ENCODE data around the gene ACP7. TPM values are rescaled to one million over a fixed set of nuclear protein-coding genes. Genes with fewer than 3 reads are reported as not detected.

ACP7 gene
- total and polyA plus RNA-seq, 10 of the 15 experiments (the other 5 are each of a cell fraction or from before 2014, with no cell fraction given): not detected

DNA sequence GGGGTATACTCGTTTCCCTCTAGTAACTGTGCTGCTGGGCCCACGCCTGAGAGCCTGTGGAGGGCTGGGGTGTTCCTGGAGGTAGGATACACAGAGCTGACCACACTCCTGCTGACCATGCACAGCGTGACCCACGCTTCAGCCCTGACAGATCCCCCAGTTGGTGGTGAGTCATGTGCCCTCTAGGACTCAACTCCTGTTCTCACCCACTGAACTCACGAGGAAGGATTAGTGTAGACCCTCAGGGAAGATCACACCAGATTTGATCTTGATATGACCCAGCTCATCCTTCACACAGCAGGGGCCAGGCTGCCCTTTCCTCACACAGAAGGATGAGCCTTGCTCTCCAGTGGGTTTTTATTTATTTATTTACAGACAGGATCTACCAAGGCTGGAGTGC, 13.3 kb upstream of the ACP7 start (continued):
- no peak for TF ChIP-seq JUNB (IDR thresholded peaks at IDR 0.05)

DNA sequence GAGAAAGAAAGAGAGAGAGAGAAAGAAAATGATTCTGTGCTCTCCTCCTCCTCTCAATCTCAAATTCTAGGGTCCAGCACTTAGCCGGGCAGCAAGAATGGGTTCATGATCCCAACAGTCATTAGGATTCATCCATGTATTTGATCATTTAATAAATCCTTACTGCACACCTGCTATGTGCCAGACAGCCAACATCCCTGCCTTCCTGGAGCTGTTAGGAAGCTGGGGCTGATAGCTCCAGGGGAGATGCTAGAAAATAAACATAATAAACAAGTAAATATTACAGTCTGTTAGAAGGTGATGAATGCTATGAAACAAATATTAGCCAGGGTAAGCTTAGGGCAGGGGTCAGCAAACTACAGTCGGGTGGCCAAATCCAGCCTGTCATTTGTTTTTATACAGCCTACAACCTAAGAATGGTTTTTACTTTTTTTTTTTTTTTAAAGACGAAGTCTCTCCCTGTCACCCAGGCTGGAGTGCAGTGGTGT, 9.9 kb upstream of the ACP7 start:
- no peak overlapping the region for H3K4me3 ChIP-seq
- H3K36me3 ChIP-seq (ENCODE audit: control insufficient read depth in 2 of 2, insufficient read depth in 2 of 2, low read length in 1 of 2): no peaks in the 10 kb centered on the region
- H3K9me3 ChIP-seq (replicated peaks; ENCODE audit: control insufficient read depth, insufficient read depth, low read length): no peaks in the 10 kb centered on the region
- RAD21 ChIA-PET (ENCODE audit: unreplicated experiment): no interaction called here
- POLR2A ChIA-PET: no interaction called here
- H3K4me2 ChIP-seq (ENCODE audit: control insufficient read depth, insufficient read depth): no peak overlapping the region
- intact Hi-C loops (cut with micrococcal nuclease; ENCODE audit: unreplicated experiment): no loop called here
- no TSS peak for BruUV-seq (replicated peaks)
- SMC1A ChIA-PET (ENCODE audit: uncharacterized antibody, unreplicated experiment): no interaction called here
- 82% methylated on average over 3 of the region's 3 CpGs for WGBS (ENCODE audit: insufficient coverage, insufficient replicate concordance, low lambda C conversion rate, missing lambda C conversion rate)
- H4K20me1 ChIP-seq (ENCODE audit: control insufficient read depth, insufficient read depth): no peaks in the 10 kb centered on the region
- in situ Hi-C loops (cut with MboI): no loop called here
- ATAC-seq (no peak), DNase-seq (ENCODE audit: low read depth, low spot score) (no peak), FAIRE-seq (no peak)
- H3K4me1 ChIP-seq (ENCODE audit: control insufficient read depth, insufficient read depth, low read length): no peaks in the 10 kb centered on the region
- no peaks in the 10 kb centered on the region for H3K79me2 ChIP-seq (ENCODE audit: control insufficient read depth, insufficient read depth, low read length)
- no peak overlapping the region for H3K27ac ChIP-seq (ENCODE audit: control insufficient read depth, insufficient read depth)
- no peaks in the 10 kb centered on the region for H3K27me3 ChIP-seq (replicated peaks in 1 of 2; ENCODE audit: control insufficient read depth in 2 of 2, insufficient read depth in 2 of 2, low read length in 1 of 2)
- no peak overlapping the region for H2AFZ ChIP-seq (ENCODE audit: control insufficient read depth, low read depth, low read length)
- CTCF ChIA-PET: interaction anchor here (0.5 to 1.1 kb wide), 2 partner anchors 23 to 46 kb away, joined by 3 read pairs; no protein-coding TSS in a partner anchor
- no peak overlapping the region for H3K9ac ChIP-seq (ENCODE audit: control insufficient read depth, insufficient read depth, low read length)
- TF ChIP-seq ASH2L (IDR thresholded peaks at IDR 0.05; ENCODE audit: borderline replicate concordance, low read depth) (no peak), FOS (IDR thresholded peaks at IDR 0.05; ENCODE audit: borderline replicate concordance, extremely low read depth, insufficient read length) (no peak), SREBF1 (IDR thresholded peaks at IDR 0.05; ENCODE audit: low read length) (no peak), TCF12 (IDR thresholded peaks at IDR 0.05; ENCODE audit: low read depth, low read length) (no peak), ATF7 (IDR thresholded peaks at IDR 0.05; ENCODE audit: low read depth) (no peak), MLLT1 (IDR thresholded peaks at IDR 0.05) (no peak), SMC3 (IDR thresholded peaks at IDR 0.05; ENCODE audit: borderline replicate concordance, low read length) (no peak), TCF7 (IDR thresholded peaks at IDR 0.05; ENCODE audit: borderline replicate concordance) (no peak), CUX1 (IDR thresholded peaks at IDR 0.05; ENCODE audit: insufficient replicate concordance, low read depth, low read length) (no peak), POLR2AphosphoS5 (IDR thresholded peaks at IDR 0.05; ENCODE audit: low read length) (no peak), SKIL (IDR thresholded peaks at IDR 0.05; ENCODE audit: low read depth, poor library complexity, severe bottlenecking) (no peak), LARP7 (IDR thresholded peaks at IDR 0.05) (no peak), BACH1 (IDR thresholded peaks at IDR 0.05; ENCODE audit: borderline replicate concordance) (no peak), NR2C2 (IDR thresholded peaks at IDR 0.05; ENCODE audit: borderline replicate concordance, control insufficient read depth, insufficient read length, low read depth) (no peak)
